GM19193 (cell line): ENCODE data around the gene TNIK.

ENCODE experiments used
- POLR2A ChIP-seq: IDR thresholded peaks from 4 replicates; pipeline ENCODE4 v1.6.1; 2011; ENCODE audit not compliant: insufficient read depth, insufficient read length; ENCODE audit errors: extremely low read depth

Gene TNIK

DNA sequence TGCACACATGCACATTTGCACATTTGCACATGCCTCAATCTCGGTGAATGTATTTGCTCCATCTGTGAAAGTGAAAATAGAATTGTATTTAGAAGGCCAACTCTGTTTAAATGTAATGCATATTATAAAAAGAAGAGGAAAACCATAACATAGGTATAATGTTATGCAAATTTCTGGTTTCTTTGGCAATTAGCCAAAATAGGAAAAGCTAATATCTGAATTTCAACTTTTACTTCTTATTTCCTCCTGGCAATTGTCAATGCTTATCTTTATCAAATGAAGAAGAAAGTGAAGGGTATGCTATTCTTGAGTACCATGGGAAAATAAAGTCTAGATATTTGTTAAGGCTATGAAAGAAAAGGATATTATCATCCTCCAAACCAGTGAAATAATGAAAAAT, 357.0 kb downstream of the TNIK start:
- TF ChIP-seq POLR2A = no peak

GRCh38 chr3:171101982-171102641, 358.1 kb downstream of the TNIK start:
- TF ChIP-seq POLR2A = no peak

DNA sequence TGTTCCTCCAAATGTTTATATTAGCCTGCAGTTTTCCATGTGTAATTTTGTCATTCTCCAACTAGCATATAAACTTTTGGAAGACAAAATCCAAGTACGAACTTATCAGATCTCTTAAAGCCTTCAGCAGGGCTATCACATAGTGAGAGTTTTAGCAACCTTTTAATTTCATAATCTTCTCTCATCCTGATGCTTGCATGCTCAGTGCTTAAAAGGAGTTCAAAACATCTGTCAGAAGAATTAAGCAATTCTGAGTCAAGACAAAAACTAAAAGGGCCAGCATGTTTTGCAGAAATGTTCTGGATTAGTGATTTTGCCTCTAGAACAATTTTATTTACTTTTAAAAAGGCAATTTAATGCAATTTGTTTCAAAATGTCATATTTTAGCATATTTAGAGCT, 360.3 kb downstream of the TNIK start:
- no peak for TF ChIP-seq POLR2A

- no peak for TF ChIP-seq POLR2A
Observed at GRCh38 chr3:171095063-171095462, 365.1 kb downstream of the TNIK start.

DNA sequence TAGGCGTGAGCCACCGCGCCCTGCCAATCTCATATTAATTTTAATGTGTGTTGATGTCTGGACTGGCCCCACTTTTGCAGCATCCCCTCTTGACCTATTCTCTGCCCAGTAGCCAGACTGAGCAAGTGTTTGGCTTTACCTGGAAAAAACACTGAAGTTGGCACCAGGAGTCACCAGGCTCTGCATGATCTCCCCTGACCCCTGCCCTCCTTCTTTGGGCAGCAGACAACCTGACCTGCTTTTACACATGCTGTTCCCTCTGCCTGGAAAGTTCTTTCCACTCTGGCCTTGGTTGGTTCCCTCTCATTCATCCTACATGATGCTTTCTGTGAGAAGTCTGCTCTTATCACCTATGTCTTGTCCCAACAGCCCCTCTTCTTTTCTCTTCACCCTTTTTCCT, 365.8 kb downstream of the TNIK start:
- TF ChIP-seq POLR2A = no peak

DNA sequence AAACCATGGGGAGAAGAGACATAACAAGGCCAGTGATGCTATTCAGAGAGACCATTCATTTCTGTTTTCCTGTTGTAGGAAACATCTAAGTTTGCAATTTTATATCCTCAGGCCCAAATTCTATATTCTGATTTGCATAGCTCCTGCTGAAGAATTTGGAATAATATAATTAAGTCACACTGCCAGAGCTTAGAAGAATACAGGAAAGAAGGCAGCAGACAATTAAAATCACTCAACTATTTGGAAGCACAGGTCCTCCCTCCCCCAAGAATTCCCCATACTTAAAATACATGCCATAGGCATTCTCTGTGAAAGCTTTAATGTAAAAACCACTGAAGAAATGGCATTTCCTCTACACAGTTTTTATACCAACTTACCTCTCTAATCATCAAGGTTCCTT, 366.7 kb downstream of the TNIK start:
- TF ChIP-seq POLR2A = no peak

GRCh38 chr3:171092467-171092911, 367.7 kb downstream of the TNIK start:
- TF ChIP-seq POLR2A = no peak

DNA sequence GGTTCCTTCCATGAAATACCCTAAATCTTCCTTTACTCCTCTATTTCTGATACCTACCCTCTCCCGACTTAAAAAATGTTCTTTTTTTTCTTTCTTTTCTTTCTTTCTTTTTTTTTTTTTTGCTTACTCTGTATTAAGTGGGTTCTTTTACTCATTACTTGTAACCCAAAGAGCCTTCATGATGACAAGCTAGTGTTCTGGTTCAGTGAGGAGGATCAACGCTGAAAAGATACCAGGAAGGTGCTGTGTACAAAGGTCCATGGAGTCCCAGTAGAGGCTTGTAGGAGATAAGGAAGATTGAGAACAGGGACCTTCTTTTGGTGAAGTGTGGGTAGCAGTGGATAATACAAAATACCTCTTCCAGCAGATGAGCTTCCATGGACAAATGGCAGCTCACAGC, 369.9 kb downstream of the TNIK start:
- TF ChIP-seq POLR2A = no peak

GRCh38 chr3:171088964-171089754, 371.0 kb downstream of the TNIK start:
- no peak for TF ChIP-seq POLR2A

GRCh38 chr3:171088496-171088895, 371.7 kb downstream of the TNIK start:
- no peak for TF ChIP-seq POLR2A

GRCh38 chr3:171086914-171087313, 373.3 kb downstream of the TNIK start:
- TF ChIP-seq POLR2A = no peak

GRCh38 chr3:171077261-171077660, 382.9 kb downstream of the TNIK start:
- no peak for TF ChIP-seq POLR2A

- no peak for TF ChIP-seq POLR2A
Observed at GRCh38 chr3:171072432-171072831, 387.8 kb downstream of the TNIK start.

- TF ChIP-seq POLR2A = no peak
Observed at GRCh38 chr3:171068658-171069057, 391.5 kb downstream of the TNIK start.

DNA sequence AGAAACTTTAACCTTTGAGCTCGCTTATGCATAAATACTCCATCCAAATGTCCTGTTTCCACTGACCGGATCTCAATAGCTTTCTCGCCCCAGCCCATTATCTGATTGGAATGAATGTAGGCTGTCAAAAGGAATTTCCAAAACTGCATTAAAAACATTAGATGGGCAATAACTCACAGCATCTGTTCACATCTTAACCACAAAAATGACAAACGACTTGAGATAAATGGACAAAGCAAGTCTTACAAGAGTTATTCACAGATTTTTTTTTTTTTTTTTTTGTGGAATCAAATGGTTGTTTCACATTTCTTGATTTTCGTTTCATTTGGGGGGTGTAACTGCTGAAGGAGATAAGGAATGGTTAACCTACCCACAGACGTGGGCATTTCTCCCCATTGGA, 394.0 kb downstream of the TNIK start:
- TF ChIP-seq POLR2A = no peak

DNA sequence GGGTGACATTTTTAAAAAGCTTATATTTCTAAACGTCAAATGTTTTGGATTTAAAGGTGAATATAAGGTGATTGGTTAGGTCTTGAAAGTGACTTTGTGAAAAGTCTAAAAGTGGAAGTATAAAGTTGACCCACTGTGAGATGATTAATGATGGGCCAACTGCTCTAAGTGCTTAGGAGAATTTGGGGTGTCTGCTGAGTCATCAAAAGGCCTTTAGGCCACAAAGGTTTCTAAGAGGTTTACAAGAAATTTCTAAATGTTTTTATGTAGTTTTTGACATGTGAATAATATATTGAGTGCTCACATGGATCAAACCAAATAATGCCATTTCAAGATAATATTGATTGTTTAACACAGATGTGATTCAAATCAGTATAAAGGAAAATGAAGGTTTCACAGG, 394.5 kb downstream of the TNIK start:
- TF ChIP-seq POLR2A = no peak
